Activated CD8-positive, alpha-beta T cell treated with anti-CD3 and anti-CD28 coated beads for 36 hours (primary cell): ENCODE results near the gene SIGMAR1. TPM values are rescaled to one million over a fixed set of nuclear protein-coding genes. Genes with fewer than 3 reads are reported as not detected.
A peak's percentile ranks its signal among the peaks of the same experiment; 100 is the strongest.

ENCODE experiments used
- ATAC-seq: fragments of 200-7000 bp; cut with Tn5 transposase; one replicate; pipeline ENCODE4 v1.10.0; 2021; ENCODE audit warnings: mild to moderate bottlenecking, moderate library complexity
- CTCF ChIA-PET: fragments of 350-600 bp; sonication (Branson Sonifier 250); formaldehyde crosslinking; loops from one replicate; lab custom pipeline; 2021; ENCODE audit warnings: antibody characterized with exemption; lab: Charles Lee
- POLR2A ChIA-PET: fragments of 350-600 bp; sonication (Branson Sonifier 250); formaldehyde crosslinking; loops from one replicate; lab custom pipeline; 2021; ENCODE audit warnings: antibody characterized with exemption; lab: Charles Lee
- DNase-seq: peaks from one replicate; pipeline ENCODE4 v3.0.0-alpha.2; 2020
- H3K27ac Mint-ChIP-seq: one replicate; pipeline ENCODE4 v1.8.0; 2021; ENCODE audit warnings: mild to moderate bottlenecking, mixed read lengths
- H3K27me3 Mint-ChIP-seq: one replicate; pipeline ENCODE4 v1.8.0; 2021; ENCODE audit warnings: mixed read lengths
- H3K36me3 Mint-ChIP-seq: one replicate; pipeline ENCODE4 v1.8.0; 2021; ENCODE audit warnings: low read depth, mixed read lengths
- H3K4me1 Mint-ChIP-seq: one replicate; pipeline ENCODE4 v1.8.0; 2021; ENCODE audit warnings: low read depth, mixed read lengths
- H3K4me3 Mint-ChIP-seq: one replicate; pipeline ENCODE4 v1.8.0; 2021; ENCODE audit warnings: mild to moderate bottlenecking, moderate library complexity, mixed read lengths
- H3K9me3 Mint-ChIP-seq: one replicate; pipeline ENCODE4 v1.8.0; 2021; ENCODE audit warnings: mixed read lengths
- CTCF ChIP-seq: fragments of 200-600 bp; IDR thresholded peaks from one replicate; pipeline ENCODE4 v1.8.0; 2022; ENCODE audit warnings: antibody characterized with exemption, mild to moderate bottlenecking
- intact Hi-C: fragments of 100-400 bp; cut with micrococcal nuclease; formaldehyde crosslinking; loops from one replicate; pipeline ENCODE4 v1.10.0; 2022
- total RNA-seq, 2 experiments: library from RNA; stranded (reverse); gene quantifications; one replicate each; pipeline ENCODE4 v1.2.3, GENCODE V29; 2021

The SIGMAR1 gene
- total RNA-seq, 2 experiments from 2014 or later = 80.7 to 81.2 TPM

- intact Hi-C loops = no loop called here
- no peaks in the 10 kb centered on the region for H3K9me3 Mint-ChIP-seq
- ATAC-seq = no peak
- H3K27ac Mint-ChIP-seq = no peak overlapping the region
- peaks cover 28% of the 10 kb centered on the region for H3K4me1 Mint-ChIP-seq
- CTCF ChIA-PET = interaction anchor here (1.8 to 8.4 kb wide), 2 partner anchors 16 to 17 kb away, joined by 9 to 133 read pairs; partner anchors contain the start of gene GALT
- peaks cover 40% of the 10 kb centered on the region for H3K27me3 Mint-ChIP-seq
- no peak for DNase-seq
- H3K36me3 Mint-ChIP-seq = peaks cover 12% of the 10 kb centered on the region
- H3K4me3 Mint-ChIP-seq = no peak overlapping the region
- TF ChIP-seq CTCF = no peak
- POLR2A ChIA-PET = no interaction called here
These were observed 7.0 kb downstream of the SIGMAR1 start for GRCh38 chr9:34630402-34631154.

- Mint-ChIP-seq H3K27ac (no peak overlapping the region), H3K9me3 (no peaks in the 10 kb centered on the region), H3K27me3 (peaks cover 45% of the 10 kb centered on the region), H3K4me1 (peaks cover 18% of the 10 kb centered on the region), H3K4me3 (peak overlapping the region; percentile 55), H3K36me3 (peaks cover 2% of the 10 kb centered on the region)
- ATAC-seq (peak; percentile 2), DNase-seq (no peak)
- ChIA-PET CTCF (interaction anchor here (0.8 to 1.8 kb wide), 5 partner anchors 8 to 25 kb away, joined by 3 to 9 read pairs (median 4); partner anchors contain the start of genes DCTN3 and SIGMAR1), POLR2A (interaction anchor here (0.6 to 1.5 kb wide), 4 partner anchors 8 to 14 kb away, joined by 3 to 5 read pairs (median 4); partner anchors contain the start of gene SIGMAR1)
- intact Hi-C loops = no loop called here
- no peak for TF ChIP-seq CTCF
These were observed 8.1 kb downstream of the SIGMAR1 start for GRCh38 chr9:34629491-34629808.

- CTCF ChIA-PET = interaction anchor here (0.9 to 1.8 kb wide), 5 partner anchors 8 to 25 kb away, joined by 3 to 9 read pairs (median 4); partner anchors contain the start of genes DCTN3 and SIGMAR1
- H3K36me3 Mint-ChIP-seq = peaks cover under 1% of the 10 kb centered on the region
- intact Hi-C loops = no loop called here
These were observed 8.7 kb downstream of the SIGMAR1 start, which contains the start of gene ARID3C for GRCh38 chr9:34628656-34629490. Gene ARID3C, minus strand, starts transcription at chr9:34629066. Its CDS starts 1,052 bp downstream, at chr9:34628014.

More at GRCh38 chr9:34628656-34629490, 8.7 kb downstream of the SIGMAR1 start, which contains the start of gene ARID3C:
- peaks cover 49% of the 10 kb centered on the region for H3K27me3 Mint-ChIP-seq
- ATAC-seq (peak; percentile 84), DNase-seq (peak; percentile 50)
- no peak for TF ChIP-seq CTCF
- POLR2A ChIA-PET = interaction anchor here (0.6 to 1.5 kb wide), 4 partner anchors 9 to 14 kb away, joined by 3 to 5 read pairs (median 4); partner anchors contain the start of gene SIGMAR1
- H3K9me3 Mint-ChIP-seq = no peaks in the 10 kb centered on the region
- H3K4me3 Mint-ChIP-seq = peak within 1 kb of the TSS; percentile 61
- H3K4me1 Mint-ChIP-seq = peaks cover 18% of the 10 kb centered on the region
- no peak within 1 kb of the TSS for H3K27ac Mint-ChIP-seq
